Karpas-422 (cell line): Measurements from ENCODE around the gene POLR3K. TPM values are rescaled to one million over a fixed set of nuclear protein-coding genes. Genes with fewer than 3 reads are reported as not detected.

Experiments
- DNase-seq: peaks from one replicate; pipeline ENCODE4 v3.0.0-alpha.2; 2015
- H2AFZ ChIP-seq: fragments of 200-600 bp; sonication (generic); 2 replicates; pipeline ENCODE4 v1.6.1; 2014; ENCODE audit warnings: antibody characterized with exemption, low read length, mixed read lengths
- H3K27ac ChIP-seq: fragments of 200-600 bp; sonication (generic); 2 replicates; pipeline ENCODE4 v1.5.1; 2014; ENCODE audit warnings: mild to moderate bottlenecking, low read length, moderate library complexity
- H3K27me3 ChIP-seq: fragments of 200-600 bp; sonication (generic); 2 replicates; pipeline ENCODE4 v1.6.1; 2014; ENCODE audit warnings: low read length, mixed read lengths
- H3K36me3 ChIP-seq: fragments of 200-600 bp; sonication (generic); 2 replicates; pipeline ENCODE4 v1.6.1; 2014; ENCODE audit warnings: low read length, mixed read lengths; ENCODE audit not compliant: insufficient read depth
- H3K4me1 ChIP-seq: fragments of 200-600 bp; sonication (generic); 2 replicates; pipeline ENCODE4 v1.6.1; 2014; ENCODE audit warnings: mild to moderate bottlenecking, low read length, mixed read lengths
- H3K4me2 ChIP-seq: fragments of 200-600 bp; sonication (generic); 2 replicates; pipeline ENCODE4 v1.6.1; 2014; ENCODE audit warnings: low read length, low read depth, mild to moderate bottlenecking; ENCODE audit not compliant: poor library complexity, severe bottlenecking
- H3K4me3 ChIP-seq: fragments of 200-600 bp; sonication (generic); 2 replicates; pipeline ENCODE4 v1.5.1; 2014; ENCODE audit warnings: mild to moderate bottlenecking, antibody characterized with exemption, low read length, mixed read lengths
- H3K79me2 ChIP-seq: fragments of 200-600 bp; sonication (generic); 2 replicates; pipeline ENCODE4 v1.6.1; 2014; ENCODE audit warnings: mild to moderate bottlenecking, low read length, mixed read lengths
- H3K9ac ChIP-seq: fragments of 200-600 bp; sonication (generic); 2 replicates; pipeline ENCODE4 v1.6.0; 2014; ENCODE audit warnings: low read length
- H3K9me2 ChIP-seq: fragments of 200-600 bp; sonication (generic), shearing (Covaris generic); replicated peaks from 2 replicates; pipeline ENCODE4 v1.6.0; 2014; ENCODE audit warnings: mild to moderate bottlenecking, low read length, moderate library complexity; ENCODE audit not compliant: insufficient read depth
- H3K9me3 ChIP-seq: fragments of 300-700, 200-600 bp; sonication (generic); 2 replicates; pipeline ENCODE4 v1.6.1; 2014; ENCODE audit warnings: low read length, mixed read lengths
- H4K20me1 ChIP-seq: fragments of 200-600 bp; sonication (generic); 2 replicates; pipeline ENCODE4 v1.6.1; 2014; ENCODE audit warnings: mild to moderate bottlenecking, antibody characterized with exemption, low read length, low read depth; ENCODE audit not compliant: insufficient read depth
- total RNA-seq: library from RNA; depleted of rRNA; stranded (reverse); fragments of >200 nt; shearing (Covaris generic); gene quantifications from 2 replicates; pipeline ENCODE4 v1.2.3, GENCODE V29; 2014; ENCODE audit warnings: low replicate concordance

POLR3K gene
- total RNA-seq, 1 experiment from 2014 or later: 11.9 TPM

DNA sequence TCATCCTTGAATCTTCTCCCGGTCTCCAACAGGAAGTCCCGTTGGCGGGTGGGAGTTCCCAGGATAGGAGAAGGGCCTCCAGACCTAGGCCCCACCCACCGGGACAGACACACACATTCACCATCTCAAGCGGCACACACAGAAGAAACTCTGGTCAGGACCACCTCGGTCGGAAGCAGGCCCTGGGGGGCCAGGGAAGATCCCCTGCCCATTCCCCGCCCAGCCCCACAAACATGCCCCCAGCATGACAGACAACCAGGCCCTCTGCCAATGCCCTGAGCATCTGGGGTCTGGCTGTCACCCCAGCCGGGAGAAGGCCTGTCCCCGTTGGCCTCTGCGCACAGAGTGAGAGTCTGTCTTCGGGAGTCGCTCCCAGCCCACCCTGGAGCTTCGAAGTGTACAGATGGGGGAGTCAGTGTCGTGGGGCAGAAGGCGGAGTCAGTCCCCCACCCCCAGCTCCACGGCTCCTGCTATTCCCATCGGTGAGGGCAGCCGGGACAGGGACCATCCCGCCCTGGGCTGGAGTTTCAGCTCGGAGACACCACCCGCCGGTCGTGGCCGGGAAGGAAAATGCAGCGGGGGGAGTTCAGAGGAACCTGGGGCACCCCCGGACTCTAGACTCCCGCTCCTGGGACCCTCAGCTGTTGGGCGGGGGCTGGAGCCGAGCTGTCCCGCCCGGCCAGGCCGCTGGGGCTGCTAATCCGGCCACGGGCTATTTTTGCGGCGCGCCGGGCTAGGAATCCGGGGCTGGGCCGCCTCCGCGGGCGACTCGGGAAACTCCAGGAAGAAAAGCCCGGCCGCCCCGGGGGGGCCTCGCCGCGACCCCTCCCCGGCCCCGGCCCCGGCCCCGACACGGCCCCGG lies 18.4 kb upstream of the POLR3K start:
- Histone ChIP-seq H2AFZ (no peak overlapping the region), H3K9me2 (no peaks in the 10 kb centered on the region), H3K9ac (no peak overlapping the region), H3K4me2 (no peak overlapping the region), H3K4me1 (peaks cover 7% of the 10 kb centered on the region), H4K20me1 (no peaks in the 10 kb centered on the region; the same call in 1 of the 2 replicates), H3K27ac (no peak overlapping the region), H3K4me3 (no peak overlapping the region), H3K79me2 (no peaks in the 10 kb centered on the region), H3K9me3 (no peaks in the 10 kb centered on the region), H3K27me3 (no peaks in the 10 kb centered on the region), H3K36me3 (no peaks in the 10 kb centered on the region)
- no peak for DNase-seq

DNA sequence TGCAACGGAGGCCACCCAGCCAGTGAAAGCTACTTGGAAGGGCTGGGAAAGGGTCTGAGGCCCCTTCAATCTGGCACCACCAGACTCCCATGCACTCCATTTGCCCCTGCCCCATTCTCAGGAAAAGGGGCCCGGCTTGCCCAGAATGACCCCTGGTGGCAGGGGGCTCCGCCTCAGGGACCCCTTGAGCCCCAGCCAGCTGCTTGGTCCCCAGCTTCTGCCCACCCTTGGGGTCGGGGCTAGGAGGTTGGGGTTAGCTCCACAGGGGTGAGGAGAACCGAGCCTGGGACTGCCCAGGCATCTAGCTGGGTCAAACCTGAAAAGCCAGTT lies 17.8 kb upstream of the POLR3K start:
- no peak overlapping the region for H3K4me2 ChIP-seq
- H3K27me3 ChIP-seq: no peaks in the 10 kb centered on the region
- H3K4me3 ChIP-seq: no peak overlapping the region
- no peaks in the 10 kb centered on the region for H3K79me2 ChIP-seq
- no peak overlapping the region for H2AFZ ChIP-seq
- H3K9me3 ChIP-seq: no peaks in the 10 kb centered on the region
- no peak overlapping the region for H3K27ac ChIP-seq
- DNase-seq: no peak
- no peaks in the 10 kb centered on the region for H3K9me2 ChIP-seq
- no peak overlapping the region for H3K9ac ChIP-seq
- H3K36me3 ChIP-seq: no peaks in the 10 kb centered on the region
- H4K20me1 ChIP-seq: no peaks in the 10 kb centered on the region; the same call in 1 of the 2 replicates
- peaks cover 1% of the 10 kb centered on the region for H3K4me1 ChIP-seq

DNA sequence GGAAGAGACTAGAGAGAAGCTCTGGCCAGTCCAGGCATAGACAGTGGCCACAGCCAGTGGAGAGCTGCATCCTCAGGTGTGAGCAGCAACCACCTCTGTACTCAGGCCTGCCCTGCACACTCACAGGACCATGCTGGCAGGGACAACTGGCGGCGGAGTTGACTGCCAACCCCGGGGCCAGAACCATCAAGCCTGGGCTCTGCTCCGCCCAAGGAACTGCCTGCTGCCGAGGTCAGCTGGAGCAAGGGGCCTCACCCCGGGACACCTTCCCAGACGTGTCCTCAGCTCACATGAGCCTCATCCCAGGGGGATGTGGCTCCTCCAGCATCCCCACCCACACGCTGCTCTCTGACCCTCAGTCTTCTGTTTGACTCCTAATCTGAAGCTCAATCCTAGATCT lies 15.8 kb upstream of the POLR3K start:
- no peaks in the 10 kb centered on the region; the same call in 1 of the 2 replicates for H4K20me1 ChIP-seq
- no peaks in the 10 kb centered on the region for H3K9me3 ChIP-seq
- H3K27ac ChIP-seq: no peak overlapping the region
- no peak overlapping the region for H3K4me2 ChIP-seq
- H3K4me1 ChIP-seq: no peaks in the 10 kb centered on the region
- H3K36me3 ChIP-seq: no peaks in the 10 kb centered on the region
- no peaks in the 10 kb centered on the region for H3K9me2 ChIP-seq
- no peak overlapping the region for H3K4me3 ChIP-seq
- no peak overlapping the region for H3K9ac ChIP-seq
- no peaks in the 10 kb centered on the region for H3K79me2 ChIP-seq
- no peak for DNase-seq
- H3K27me3 ChIP-seq: no peaks in the 10 kb centered on the region
- H2AFZ ChIP-seq: no peak overlapping the region

- H3K27ac ChIP-seq: no peak overlapping the region
- no peaks in the 10 kb centered on the region for H3K27me3 ChIP-seq
These were observed 14.7 kb upstream of the POLR3K start for GRCh38 chr16:67884-68789.

DNA sequence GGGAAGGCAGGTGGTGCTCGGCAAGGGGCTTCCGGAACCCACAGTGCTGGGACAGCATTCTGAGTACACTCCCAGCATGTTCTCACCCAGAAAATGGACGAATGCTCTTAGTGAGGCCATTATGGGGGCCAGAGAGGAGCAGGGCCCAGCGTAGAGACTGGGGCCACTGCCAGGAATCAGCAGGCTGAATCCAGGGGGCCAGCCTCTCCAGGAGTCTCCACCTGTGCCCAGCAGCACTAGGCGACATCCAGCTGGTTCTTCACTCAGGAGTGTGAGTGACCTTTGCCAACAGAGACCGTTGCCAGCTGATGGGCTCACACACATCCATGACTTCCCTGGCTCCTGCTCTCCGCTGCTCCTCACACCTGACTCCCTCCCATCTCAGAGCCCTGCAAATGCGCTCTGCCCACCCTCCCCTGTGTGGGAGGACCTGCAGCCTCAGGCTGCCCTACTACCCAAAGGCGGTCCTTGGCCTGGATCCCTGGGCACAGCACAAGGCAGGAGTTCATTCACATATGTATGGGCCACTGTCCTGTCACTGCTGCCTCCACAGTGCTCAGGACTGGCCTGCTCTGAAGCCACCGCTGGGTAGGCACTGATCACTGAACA lies 13.9 kb upstream of the POLR3K start:
- no peaks in the 10 kb centered on the region for H3K27me3 ChIP-seq
- no peak overlapping the region for H3K27ac ChIP-seq
- H3K9ac ChIP-seq: no peak overlapping the region
- no peak overlapping the region for H3K4me3 ChIP-seq
- H2AFZ ChIP-seq: no peak overlapping the region
- H3K9me3 ChIP-seq: no peaks in the 10 kb centered on the region
- DNase-seq: no peak
- no peaks in the 10 kb centered on the region for H3K4me1 ChIP-seq
- no peaks in the 10 kb centered on the region for H3K9me2 ChIP-seq
- H3K4me2 ChIP-seq: no peak overlapping the region
- H3K36me3 ChIP-seq: no peaks in the 10 kb centered on the region
- no peaks in the 10 kb centered on the region for H3K79me2 ChIP-seq
- no peaks in the 10 kb centered on the region; the same call in 1 of the 2 replicates for H4K20me1 ChIP-seq

More at GRCh38 chr16:67884-68789, 14.7 kb upstream of the POLR3K start:
- Histone ChIP-seq H4K20me1 (no peaks in the 10 kb centered on the region; the same call in 1 of the 2 replicates), H3K79me2 (no peaks in the 10 kb centered on the region), H3K4me2 (no peak overlapping the region), H3K9me2 (no peaks in the 10 kb centered on the region), H3K9ac (no peak overlapping the region), H3K9me3 (no peaks in the 10 kb centered on the region), H3K36me3 (no peaks in the 10 kb centered on the region), H3K4me1 (no peaks in the 10 kb centered on the region), H2AFZ (no peak overlapping the region), H3K4me3 (no peak overlapping the region)
- no peak for DNase-seq

DNA sequence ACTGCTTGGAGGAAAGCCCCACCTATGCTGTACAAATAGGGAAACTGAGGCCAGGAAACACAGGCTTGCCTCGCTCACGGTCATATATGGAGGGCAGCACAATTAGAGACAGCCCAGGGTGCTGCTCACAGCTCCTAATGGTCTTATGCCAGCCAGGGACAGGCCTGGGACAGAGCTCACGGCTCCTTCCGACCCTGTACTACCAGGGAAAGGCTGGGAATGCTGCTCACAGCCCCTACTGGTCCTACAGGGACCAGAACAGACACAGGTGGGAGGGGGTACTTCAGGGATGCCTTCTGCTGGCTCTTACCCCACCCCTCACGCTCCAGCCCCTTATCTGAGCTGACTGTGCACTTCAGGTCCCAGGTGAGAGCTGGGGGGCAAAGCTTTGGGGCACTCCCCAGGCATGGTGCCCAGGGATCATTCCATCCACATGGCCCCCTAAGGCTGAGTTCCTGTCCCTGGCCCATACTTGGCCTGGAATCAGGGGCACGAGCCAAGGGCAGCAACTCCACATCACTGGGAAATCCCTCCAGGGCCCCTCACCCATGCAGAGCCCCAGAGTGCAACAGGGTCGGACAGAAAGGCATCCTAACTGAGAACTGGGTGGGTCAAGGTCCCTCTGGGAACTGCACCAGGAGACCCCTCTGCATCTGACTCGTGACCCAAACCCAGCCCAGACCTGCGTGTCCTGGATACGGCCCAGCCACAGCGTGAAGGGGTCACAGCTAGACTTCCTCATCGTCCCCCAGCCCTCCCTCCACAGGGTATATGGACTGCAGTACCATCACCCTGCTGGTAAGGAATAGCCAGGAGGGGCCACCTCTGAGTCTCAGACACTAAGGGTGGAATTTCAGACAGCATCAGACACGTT lies 13.1 kb upstream of the POLR3K start:
- no peak overlapping the region for H2AFZ ChIP-seq
- no peaks in the 10 kb centered on the region for H3K36me3 ChIP-seq
- no peaks in the 10 kb centered on the region for H3K9me2 ChIP-seq
- H3K4me1 ChIP-seq: no peaks in the 10 kb centered on the region
- H3K27ac ChIP-seq: no peak overlapping the region
- no peak overlapping the region for H3K9ac ChIP-seq
- H3K79me2 ChIP-seq: no peaks in the 10 kb centered on the region
- H3K4me2 ChIP-seq: no peak overlapping the region
- no peaks in the 10 kb centered on the region for H3K27me3 ChIP-seq
- H4K20me1 ChIP-seq: no peaks in the 10 kb centered on the region; the same call in 1 of the 2 replicates
- no peak overlapping the region for H3K4me3 ChIP-seq
- H3K9me3 ChIP-seq: no peaks in the 10 kb centered on the region
- no peak for DNase-seq

- Histone ChIP-seq H3K4me2 (no peak overlapping the region), H3K9me2 (no peaks in the 10 kb centered on the region), H3K9ac (no peak overlapping the region), H3K27me3 (no peaks in the 10 kb centered on the region), H4K20me1 (no peaks in the 10 kb centered on the region; the same call in 1 of the 2 replicates), H3K4me3 (no peak overlapping the region), H3K36me3 (no peaks in the 10 kb centered on the region), H3K9me3 (no peaks in the 10 kb centered on the region), H2AFZ (no peak overlapping the region), H3K27ac (no peak overlapping the region), H3K4me1 (no peaks in the 10 kb centered on the region), H3K79me2 (no peaks in the 10 kb centered on the region)
- DNase-seq: peak; percentile 93
These were observed 12.3 kb upstream of the POLR3K start for GRCh38 chr16:65745-66144.
